HUES64 (cell line): ENCODE results near the gene SELENOF.
"Not testable (repeated sequence)": the region's sequence is repeated elsewhere in the genome, so short reads cannot be mapped to it uniquely, and the experiment has no call there.

Experiments used
- H3K27ac ChIP-seq: 2 replicates; pipeline ENCODE4 v1.7.0; 2013; ENCODE audit warnings: low read depth, low read length, inconsistent platforms
- H3K27me3 ChIP-seq: 2 replicates; pipeline ENCODE4 v1.6.1; 2013; ENCODE audit warnings: mild to moderate bottlenecking, low read length; ENCODE audit not compliant: insufficient read depth
- H3K36me3 ChIP-seq: 2 replicates; pipeline ENCODE4 v1.6.1; 2013; ENCODE audit warnings: mild to moderate bottlenecking, low read length; ENCODE audit not compliant: insufficient read depth
- H3K4me1 ChIP-seq: 2 replicates; pipeline ENCODE4 v1.6.1; 2013; ENCODE audit warnings: mild to moderate bottlenecking, low read length, moderate library complexity; ENCODE audit not compliant: insufficient read depth
- H3K4me3 ChIP-seq: 2 replicates; pipeline ENCODE4 v1.5.1; 2013; ENCODE audit warnings: mild to moderate bottlenecking, low read length, moderate library complexity
- H3K9ac ChIP-seq: 2 replicates; pipeline ENCODE4 v1.6.1; 2013; ENCODE audit warnings: mild to moderate bottlenecking, low read depth, low read length
- H3K9me3 ChIP-seq: 2 replicates; pipeline ENCODE4 v1.6.1; 2013; ENCODE audit warnings: low read depth, low read length; ENCODE audit not compliant: insufficient read depth
- WGBS: fragments of 150-250, 120-280 bp; methylation state at CpG from one replicate; pipeline ENCODE4 v1.1.7; 2013; ENCODE audit warnings: missing lambda C conversion rate; 5-methylcytosine and 5-hydroxymethylcytosine counted together

SELENOF gene

DNA sequence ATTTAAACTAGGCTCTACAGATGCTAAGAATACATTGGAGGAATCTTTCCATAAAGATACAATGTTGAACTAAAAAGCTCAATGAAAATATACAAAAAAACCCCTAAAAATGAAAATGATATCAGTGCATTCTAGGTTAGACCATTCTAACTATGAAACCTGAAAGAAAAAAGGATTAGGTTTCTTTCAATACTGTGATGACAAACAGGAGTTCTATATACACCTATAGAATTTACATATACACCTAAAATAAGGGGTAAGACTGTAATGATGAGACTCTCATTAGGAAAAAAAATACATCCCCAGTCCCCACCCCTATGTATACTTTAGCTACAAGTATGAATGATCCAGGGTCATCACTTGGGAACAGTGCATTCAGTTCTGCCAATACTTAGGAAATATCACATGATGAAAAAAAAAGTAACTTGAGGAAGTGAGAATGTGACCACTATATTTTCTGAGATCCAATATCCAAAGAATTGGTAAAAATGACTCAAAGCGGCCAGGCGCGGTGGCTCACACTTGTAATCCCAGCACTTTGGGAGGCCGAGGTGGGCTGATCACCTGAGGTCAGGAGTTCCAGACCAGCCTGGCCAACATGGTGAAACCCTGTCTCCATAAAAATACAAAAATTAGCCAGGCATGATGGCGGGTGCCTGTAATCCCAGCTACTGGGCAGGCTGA is 26.3 kb downstream of the SELENOF start:
- Histone ChIP-seq H3K27ac (no peak overlapping the region), H3K4me1 (no peaks in the 10 kb centered on the region), H3K9ac (no peak overlapping the region), H3K4me3 (no peak overlapping the region), H3K36me3 (peaks cover 21% of the 10 kb centered on the region; the same call in 1 of the 2 replicates), H3K9me3 (no peaks in the 10 kb centered on the region), H3K27me3 (no peaks in the 10 kb centered on the region)
- WGBS = 94% methylated on average over 4 of the region's 5 CpGs

DNA sequence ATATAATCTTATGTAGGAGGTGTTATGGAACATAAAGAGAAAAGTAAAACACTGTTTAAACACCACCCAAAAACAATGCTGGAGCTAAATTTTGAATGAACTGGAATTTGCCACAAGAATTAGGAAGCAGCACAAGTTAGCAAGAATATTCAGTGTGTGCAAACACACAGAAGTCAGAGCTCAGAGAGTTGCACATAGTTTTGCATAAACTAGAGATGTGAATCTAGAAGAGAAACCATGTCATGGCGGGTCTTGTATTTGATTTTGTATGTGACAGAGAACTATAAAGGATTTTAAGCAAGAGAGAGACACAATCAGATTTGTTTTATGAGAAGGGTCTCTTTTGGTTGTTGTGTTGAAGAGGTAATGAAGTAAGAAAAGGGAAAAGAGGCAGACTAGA is 38.2 kb downstream of the SELENOF start:
- H3K9ac ChIP-seq = no peak overlapping the region
- H3K36me3 ChIP-seq = peaks cover 40% of the 10 kb centered on the region
- H3K4me3 ChIP-seq = no peak overlapping the region
- no peaks in the 10 kb centered on the region for H3K27me3 ChIP-seq
- WGBS = 90% methylated on average over 1 of the region's 1 CpG
- H3K27ac ChIP-seq = no peak overlapping the region
- peaks cover 6% of the 10 kb centered on the region; the same call in 1 of the 2 replicates for H3K4me1 ChIP-seq
- no peaks in the 10 kb centered on the region for H3K9me3 ChIP-seq

DNA sequence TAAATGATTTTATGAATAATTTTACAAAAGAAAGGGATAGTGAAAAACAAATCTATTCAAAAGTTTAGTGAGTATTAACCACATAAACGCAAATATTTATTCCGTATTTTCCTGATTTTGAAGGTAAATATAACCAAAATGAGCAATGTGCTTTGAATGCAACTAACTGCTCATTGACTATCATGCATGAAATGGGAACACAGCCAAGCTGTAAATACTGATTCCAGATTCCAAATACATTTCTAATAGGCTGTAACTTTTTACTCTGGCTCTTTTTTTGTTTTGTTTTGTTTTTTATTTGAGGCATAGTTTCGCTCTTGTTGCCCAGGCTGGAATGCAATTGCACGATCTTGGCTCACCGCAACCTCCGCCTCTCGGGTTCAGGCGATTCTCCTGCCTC is 41.8 kb downstream of the SELENOF start:
- no peak overlapping the region for H3K4me3 ChIP-seq
- no peaks in the 10 kb centered on the region for H3K27me3 ChIP-seq
- 97% methylated on average over 7 of the region's 8 CpGs for WGBS
- H3K4me1 ChIP-seq = peaks cover 8% of the 10 kb centered on the region; the same call in 1 of the 2 replicates
- peaks cover 13% of the 10 kb centered on the region for H3K36me3 ChIP-seq
- H3K9ac ChIP-seq = no peak overlapping the region
- no peaks in the 10 kb centered on the region for H3K9me3 ChIP-seq
- no peak overlapping the region for H3K27ac ChIP-seq

DNA sequence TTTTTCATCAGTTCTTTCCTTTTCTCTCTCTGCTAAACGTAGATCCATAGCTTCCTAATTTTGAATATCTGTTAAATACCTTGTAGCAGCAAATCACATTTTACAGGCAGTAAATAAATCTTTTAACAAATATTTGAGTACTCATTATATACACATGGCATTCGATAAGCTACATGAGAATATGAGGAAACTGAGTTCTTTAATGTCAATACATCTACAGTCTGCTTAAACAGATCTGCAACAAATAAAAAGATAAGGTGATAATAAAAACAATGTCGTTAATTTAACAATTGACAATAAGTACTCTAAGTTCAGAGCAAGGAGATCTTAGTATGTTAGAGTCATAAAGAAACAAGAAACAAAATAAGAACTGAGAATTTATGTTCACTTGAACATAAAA is 42.9 kb downstream of the SELENOF start:
- Histone ChIP-seq H3K9ac (no peak overlapping the region), H3K9me3 (no peaks in the 10 kb centered on the region), H3K4me3 (no peak overlapping the region), H3K27ac (no peak overlapping the region), H3K36me3 (peaks cover 6% of the 10 kb centered on the region; the same call in 1 of the 2 replicates), H3K4me1 (peaks cover 8% of the 10 kb centered on the region; the same call in 1 of the 2 replicates), H3K27me3 (no peaks in the 10 kb centered on the region)
- WGBS = 100% methylated on average over 1 of the region's 3 CpGs

DNA sequence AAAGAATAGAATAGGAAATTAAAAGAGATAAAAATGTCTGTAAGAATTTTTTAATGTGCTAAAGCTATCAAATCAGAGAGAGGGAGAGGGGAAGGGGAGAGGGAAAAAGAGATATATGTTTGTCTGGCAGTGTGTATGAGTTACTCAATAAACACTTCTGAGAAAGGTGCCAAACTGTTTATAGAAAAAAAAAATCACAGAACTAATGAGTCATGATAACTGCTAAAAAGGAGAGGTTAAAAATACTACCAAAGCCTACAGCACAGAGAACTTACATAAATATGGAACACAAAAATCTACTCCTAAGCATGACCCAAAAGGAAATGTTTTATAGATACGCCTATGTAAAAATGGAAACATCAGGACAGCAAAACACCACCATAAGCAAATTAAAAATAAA is 45.4 kb downstream of the SELENOF start:
- Histone ChIP-seq H3K36me3 (no peaks in the 10 kb centered on the region), H3K27ac (no peak overlapping the region), H3K4me3 (no peak overlapping the region), H3K27me3 (no peaks in the 10 kb centered on the region), H3K9ac (no peak overlapping the region), H3K9me3 (no peaks in the 10 kb centered on the region), H3K4me1 (peaks cover 8% of the 10 kb centered on the region; the same call in 1 of the 2 replicates)
- no CpG with 5 or more reads among the region's 1 CpG for WGBS

DNA sequence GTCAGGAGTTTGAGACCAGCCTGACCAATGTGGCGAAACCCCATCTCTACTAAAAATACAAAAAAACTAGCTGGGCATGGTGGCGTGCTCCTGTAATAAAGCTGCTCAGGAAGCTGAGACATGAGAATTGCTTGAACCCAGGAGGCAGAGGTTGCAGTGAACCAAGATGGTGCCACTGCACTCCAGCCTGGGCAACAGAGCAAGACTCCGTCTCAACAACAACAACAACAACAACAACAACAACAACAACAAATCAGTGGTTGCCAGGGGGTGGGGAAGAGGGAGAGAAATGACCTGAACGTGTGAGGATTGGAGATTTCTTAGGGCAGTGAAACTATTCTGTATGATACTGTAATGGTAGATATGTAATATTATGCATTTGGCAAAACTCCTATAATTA is 46.6 kb downstream of the SELENOF start:
- not testable (repeated sequence) for H3K4me1 ChIP-seq, H3K9me3 ChIP-seq, H3K27ac ChIP-seq, H3K9ac ChIP-seq, H3K36me3 ChIP-seq, H3K4me3 ChIP-seq, H3K27me3 ChIP-seq
- 97% methylated on average over 2 of the region's 4 CpGs for WGBS

DNA sequence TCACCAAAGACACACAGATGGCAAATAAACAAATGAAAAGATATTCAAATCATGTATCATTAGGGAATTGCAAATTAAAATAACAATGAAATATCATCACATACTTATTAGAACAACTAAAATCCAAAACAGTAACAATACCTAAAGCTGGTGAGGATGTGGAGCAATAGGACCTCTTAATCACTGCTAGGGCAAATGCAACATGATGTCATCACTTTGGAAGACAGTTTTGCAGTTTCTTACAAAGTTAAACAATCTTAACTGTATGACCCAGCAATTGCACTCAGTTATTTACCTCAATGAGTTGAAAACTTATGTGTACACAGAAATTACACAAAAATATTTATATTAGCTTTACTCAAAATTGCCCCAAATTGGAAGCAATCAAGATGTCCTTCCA is 47.3 kb downstream of the SELENOF start:
- no peaks in the 10 kb centered on the region for H3K9me3 ChIP-seq
- H3K4me1 ChIP-seq = peaks cover 8% of the 10 kb centered on the region; the same call in 1 of the 2 replicates
- no peaks in the 10 kb centered on the region for H3K27me3 ChIP-seq
- 0 out of 2 replicates have a peak, but pooled peaks cover 3% of the 10 kb centered on the region for H3K36me3 ChIP-seq
- H3K27ac ChIP-seq = no peak overlapping the region
- H3K9ac ChIP-seq = no peak overlapping the region
- no peak overlapping the region for H3K4me3 ChIP-seq

DNA sequence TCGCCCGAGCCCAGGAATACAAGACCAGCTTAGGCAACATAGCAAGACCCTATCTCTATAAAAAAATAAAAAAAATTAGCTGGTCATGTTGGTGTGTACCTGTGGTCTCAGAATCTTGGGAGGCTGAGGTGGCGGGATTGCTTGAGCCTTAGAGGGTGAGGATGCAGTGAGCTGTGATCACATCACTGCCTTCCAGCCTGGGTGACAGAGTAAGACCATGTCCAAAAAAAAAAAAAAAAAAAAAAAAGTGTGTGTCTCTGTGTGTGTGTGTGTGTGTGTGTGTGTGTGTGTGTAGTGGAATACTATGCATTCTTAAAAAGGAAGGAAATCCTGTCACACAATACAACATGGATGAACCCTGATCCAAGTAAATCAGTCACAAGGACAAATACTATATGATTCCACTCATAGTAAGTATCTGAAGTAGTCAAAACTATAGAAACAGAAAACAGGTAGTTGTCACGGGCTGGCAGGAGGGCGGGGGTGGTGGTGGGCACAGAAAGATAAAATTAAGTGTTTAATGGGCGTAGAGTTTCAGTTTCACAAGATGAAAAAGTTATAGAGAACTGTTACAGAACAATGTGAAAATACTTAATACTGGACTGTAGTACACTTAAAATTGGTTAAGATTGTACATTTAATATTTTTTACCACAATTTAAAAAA is 47.8 kb downstream of the SELENOF start:
- H3K27me3 ChIP-seq = no peaks in the 10 kb centered on the region
- H3K4me3 ChIP-seq = no peak overlapping the region
- H3K4me1 ChIP-seq = peaks cover 8% of the 10 kb centered on the region; the same call in 1 of the 2 replicates
- no peaks in the 10 kb centered on the region for H3K9me3 ChIP-seq
- H3K36me3 ChIP-seq = 0 out of 2 replicates have a peak, but pooled peaks cover 3% of the 10 kb centered on the region
- H3K27ac ChIP-seq = no peak overlapping the region
- H3K9ac ChIP-seq = no peak overlapping the region
- 82% methylated on average over 6 of the region's 6 CpGs for WGBS

DNA sequence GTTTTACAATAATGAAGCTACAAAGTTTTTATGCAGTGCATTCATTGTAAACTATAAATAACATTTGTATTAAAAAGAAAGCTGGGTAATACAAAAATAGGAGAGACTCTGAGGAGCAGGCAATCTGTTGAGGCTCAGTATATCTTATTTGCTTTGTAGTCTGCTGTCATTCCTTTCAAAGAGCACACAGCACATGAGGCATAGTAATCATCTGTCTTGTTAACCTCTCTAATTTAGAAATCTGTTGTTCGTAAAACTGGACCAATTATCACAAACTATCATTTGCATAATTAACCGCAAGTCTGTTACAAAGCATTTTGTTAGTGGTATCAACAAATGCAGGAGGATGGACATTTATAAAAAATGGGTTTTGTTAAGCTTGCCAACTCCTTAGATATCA is 51.0 kb downstream of the SELENOF start:
- Histone ChIP-seq H3K9ac (no peak overlapping the region), H3K9me3 (no peaks in the 10 kb centered on the region), H3K27ac (no peak overlapping the region), H3K4me1 (0 out of 2 replicates have a peak, but pooled peaks cover 4% of the 10 kb centered on the region), H3K36me3 (0 out of 2 replicates have a peak, but pooled peaks cover 3% of the 10 kb centered on the region), H3K27me3 (no peaks in the 10 kb centered on the region), H3K4me3 (no peak overlapping the region)
- 94% methylated on average over 2 of the region's 2 CpGs for whole genome bisulfite sequencing

DNA sequence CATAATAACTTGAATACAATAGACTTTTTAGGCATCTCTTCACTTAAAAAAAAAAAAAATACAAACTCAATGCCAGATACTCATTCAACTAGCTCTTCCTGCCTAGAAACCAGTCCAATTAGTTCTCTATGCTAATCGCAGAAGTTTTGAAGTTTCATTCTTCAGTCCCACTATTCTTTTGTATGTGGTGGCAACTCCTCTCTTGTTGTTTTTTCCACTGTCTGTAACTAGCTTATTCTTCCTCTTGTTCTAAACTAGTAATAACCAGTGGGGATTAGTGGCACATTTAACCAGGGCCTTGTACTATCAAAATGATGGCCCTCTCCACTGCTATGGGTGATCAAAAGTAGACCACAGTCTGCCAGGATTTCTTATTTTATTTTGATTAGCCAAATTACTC is 52.5 kb downstream of the SELENOF start:
- H3K4me1 ChIP-seq = 0 out of 2 replicates have a peak, but pooled peaks cover 4% of the 10 kb centered on the region
- 80% methylated on average over 1 of the region's 1 CpG for WGBS
- 0 out of 2 replicates have a peak, but pooled peaks cover 3% of the 10 kb centered on the region for H3K36me3 ChIP-seq

DNA sequence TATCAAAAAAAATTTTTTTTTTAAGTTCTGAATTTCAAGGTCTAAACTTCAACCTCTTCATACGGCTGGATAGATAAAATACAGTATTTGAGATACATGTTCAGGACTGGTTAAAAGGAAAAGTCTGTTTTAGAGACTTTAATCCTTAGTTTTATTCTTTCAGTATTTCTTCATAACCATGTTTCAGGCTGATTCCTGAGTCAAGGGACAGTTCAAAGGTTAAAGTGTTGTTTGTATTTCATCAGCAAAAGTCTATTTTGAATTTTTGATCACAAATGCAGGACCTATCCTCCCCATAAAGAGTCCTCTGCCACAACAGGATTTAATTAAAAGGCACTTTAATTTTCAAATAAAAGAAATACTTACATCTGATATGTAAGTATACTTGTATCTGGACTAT is 53.5 kb downstream of the SELENOF start:
- Histone ChIP-seq H3K9me3 (no peaks in the 10 kb centered on the region), H3K4me1 (0 out of 2 replicates have a peak, but pooled peaks cover 4% of the 10 kb centered on the region), H3K4me3 (no peak overlapping the region), H3K9ac (no peak overlapping the region), H3K27me3 (no peaks in the 10 kb centered on the region), H3K36me3 (0 out of 2 replicates have a peak, but pooled peaks cover 3% of the 10 kb centered on the region), H3K27ac (no peak overlapping the region; the same call in 1 of the 2 replicates)
- 100% methylated on average over 1 of the region's 1 CpG for WGBS

More for the DNA sequence above, 52.5 kb downstream of the SELENOF start:
- no peaks in the 10 kb centered on the region for H3K27me3 ChIP-seq
- no peaks in the 10 kb centered on the region for H3K9me3 ChIP-seq
- no peak overlapping the region for H3K27ac ChIP-seq
- H3K9ac ChIP-seq = no peak overlapping the region
- H3K4me3 ChIP-seq = no peak overlapping the region
